ENCODE results near the gene UBR7. TPM values are rescaled to one million over a fixed set of nuclear protein-coding genes. Genes with fewer than 3 reads are reported as not detected.
"Not testable (repeated sequence)": the region's sequence is repeated elsewhere in the genome, so short reads cannot be mapped to it uniquely, and the experiment has no call there.

UBR7 gene, protein sequence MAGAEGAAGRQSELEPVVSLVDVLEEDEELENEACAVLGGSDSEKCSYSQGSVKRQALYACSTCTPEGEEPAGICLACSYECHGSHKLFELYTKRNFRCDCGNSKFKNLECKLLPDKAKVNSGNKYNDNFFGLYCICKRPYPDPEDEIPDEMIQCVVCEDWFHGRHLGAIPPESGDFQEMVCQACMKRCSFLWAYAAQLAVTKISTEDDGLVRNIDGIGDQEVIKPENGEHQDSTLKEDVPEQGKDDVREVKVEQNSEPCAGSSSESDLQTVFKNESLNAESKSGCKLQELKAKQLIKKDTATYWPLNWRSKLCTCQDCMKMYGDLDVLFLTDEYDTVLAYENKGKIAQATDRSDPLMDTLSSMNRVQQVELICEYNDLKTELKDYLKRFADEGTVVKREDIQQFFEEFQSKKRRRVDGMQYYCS
- total RNA-seq: 10 to 100 TPM; 26.2 to 33.6 (median 29.9) TPM

DNA sequence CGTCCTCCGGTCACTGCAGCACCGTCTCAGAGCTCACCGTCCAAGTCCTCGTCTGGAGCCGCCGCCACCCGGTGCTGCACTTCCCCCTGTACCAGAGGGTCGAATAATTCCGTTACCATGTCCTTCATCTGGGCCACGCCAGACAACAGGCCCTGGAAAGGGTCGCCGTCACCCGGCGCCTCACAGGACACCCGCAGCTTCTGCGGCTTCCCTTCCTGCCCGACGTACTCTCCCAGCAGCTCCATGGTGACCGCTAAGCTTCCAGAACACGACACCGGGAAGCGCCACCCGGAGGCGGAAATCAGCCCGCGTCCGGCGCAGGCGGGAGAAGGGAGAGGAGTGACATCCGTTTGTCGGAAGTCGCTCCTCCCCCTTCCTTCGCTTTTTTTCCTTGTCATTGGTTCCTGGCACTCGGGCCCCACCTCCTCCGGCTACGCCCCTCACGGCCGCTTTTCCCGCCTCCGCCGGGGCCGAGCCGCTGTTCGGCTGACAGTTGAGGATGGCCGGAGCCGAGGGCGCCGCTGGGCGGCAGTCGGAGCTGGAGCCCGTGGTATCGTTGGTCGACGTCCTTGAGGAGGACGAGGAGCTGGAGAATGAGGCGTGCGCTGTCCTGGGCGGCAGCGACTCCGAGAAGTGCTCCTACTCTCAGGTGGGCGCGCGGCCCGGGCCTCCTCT lies at the start of gene UBR7, which contains the start of gene GON7:
Gene UBR7, plus strand, starts transcription at position 464 of the 675 bp plus-strand sequence. Its CDS starts 36 bp downstream, at position 500.
Gene GON7, minus strand, starts transcription at position 273 of the 675 bp plus-strand sequence. Its CDS starts 28 bp downstream, at position 245.
- Histone ChIP-seq H3K27me3 (no peaks in the 10 kb centered on the region), H3K4me3 (peak within 1 kb of the TSS; percentile 75 to 96 (median 87)), H3K36me3 (peaks cover 9 to 14% (median 12%) of the 10 kb centered on the region in 4 donors), H3K4me1 (peaks cover 18 to 46% (median 37%) of the 10 kb centered on the region in 4 donors), H3K27ac (replicated peaks in 1 of 4) (peak within 1 kb of the TSS; percentile 79 to 97 (median 92)), H3K9me3 (no peaks in the 10 kb centered on the region)
- TF ChIP-seq CTCF (IDR thresholded peaks at IDR 0.05) (peak in 2 of 3 experiments; percentile 29 to 35), POLR2AphosphoS5 (IDR thresholded peaks at IDR 0.05) (peak; percentile 88 to 94), POLR2A (IDR thresholded peaks at IDR 0.05; ENCODE audit: low read depth) (no peak), EP300 (IDR thresholded peaks at IDR 0.05) (peak; percentile 53)
- intact Hi-C loops (cut with DNase I): loop anchor here (5.0 kb wide), 1 partner anchor 125 kb away; the partner anchor contains the start of gene BTBD7
- DNase-seq (ENCODE audit: extremely low spot score): peak; percentile 98
- whole genome bisulfite sequencing: under 1% methylated on average over 50 of the region's 65 CpGs

GRCh38 chr14:93158349-93158748 lies 48.7 kb upstream of the UBR7 start:
- H3K9me3 ChIP-seq; intact Hi-C loops (cut with DNase I); H3K36me3 ChIP-seq; H3K27me3 ChIP-seq; H3K27ac ChIP-seq (replicated peaks in 1 of 4); H3K4me3 ChIP-seq; DNase-seq (ENCODE audit: extremely low spot score); H3K4me1 ChIP-seq: not testable (repeated sequence)
- 94% methylated on average over 7 of the region's 7 CpGs for WGBS

DNA sequence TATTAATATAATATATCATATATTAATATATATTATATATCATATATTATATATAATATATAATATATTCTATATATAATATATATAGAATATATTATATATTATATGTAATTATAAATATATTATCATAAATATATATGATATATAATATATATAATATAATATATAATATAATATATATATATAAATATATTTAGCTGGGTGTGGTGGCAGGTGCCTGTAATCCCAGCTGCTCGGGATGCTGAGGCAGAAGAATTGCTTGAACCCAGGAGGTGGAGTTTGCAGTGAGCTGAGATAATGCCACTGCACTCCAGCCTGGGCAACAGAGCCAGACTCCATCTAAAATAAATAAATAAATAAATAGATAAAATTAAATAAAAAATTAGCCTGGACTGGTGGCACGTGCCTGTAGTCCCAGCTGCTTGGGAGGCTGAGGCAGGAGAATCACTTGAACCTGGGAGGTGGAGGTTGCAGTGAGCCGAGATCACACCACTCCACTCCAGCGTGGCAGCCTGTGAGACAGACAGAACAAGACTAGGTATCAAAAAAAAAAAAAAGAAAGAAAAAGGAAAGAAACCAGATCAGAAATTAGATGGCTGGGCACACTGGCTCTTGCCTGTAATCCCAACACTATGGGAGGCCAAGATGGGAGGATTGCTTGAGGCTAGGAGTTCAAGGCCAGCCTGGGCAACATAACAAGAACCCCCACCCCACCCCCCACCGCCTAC lies 47.3 kb upstream of the UBR7 start:
- WGBS: 70% methylated on average over 5 of the region's 5 CpGs
- H3K9me3 ChIP-seq; DNase-seq (ENCODE audit: extremely low spot score); intact Hi-C loops (cut with DNase I); H3K4me1 ChIP-seq; H3K27me3 ChIP-seq; H3K27ac ChIP-seq (replicated peaks in 1 of 4); H3K36me3 ChIP-seq; H3K4me3 ChIP-seq: not testable (repeated sequence)

DNA sequence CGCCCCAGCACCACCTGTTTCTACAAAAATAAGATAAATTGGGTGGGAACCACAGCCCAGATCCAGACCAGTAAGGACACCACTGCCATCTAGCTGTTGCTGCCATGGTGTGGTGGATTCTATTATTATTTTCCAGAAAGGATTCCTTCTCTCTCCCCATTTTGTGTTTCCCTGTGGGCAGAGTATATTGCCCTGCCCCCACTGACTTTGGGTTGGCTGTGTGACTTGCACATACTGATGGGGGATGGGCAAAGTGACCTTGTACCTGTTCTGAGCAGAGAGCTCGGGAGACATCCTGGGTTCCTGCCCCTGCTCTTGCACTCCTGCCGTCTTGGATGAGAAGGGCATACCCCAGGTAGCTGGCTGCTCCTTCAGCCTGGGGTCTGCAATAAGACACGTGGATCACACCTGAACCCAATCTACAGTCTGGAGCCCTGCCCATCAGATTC lies 46.7 kb upstream of the UBR7 start:
- H3K4me3 ChIP-seq: no peak overlapping the region
- 0% methylated on average over 1 of the region's 4 CpGs for WGBS
- no peaks in the 10 kb centered on the region for H3K27me3 ChIP-seq
- H3K36me3 ChIP-seq: no peaks in the 10 kb centered on the region
- no peaks in the 10 kb centered on the region for H3K4me1 ChIP-seq
- TF ChIP-seq CTCF (IDR thresholded peaks at IDR 0.05): peak in 1 of 3 experiments; percentile 6
- TF ChIP-seq EP300 (IDR thresholded peaks at IDR 0.05): no peak
- no peak for TF ChIP-seq POLR2AphosphoS5 (IDR thresholded peaks at IDR 0.05)
- no peak for TF ChIP-seq POLR2A (IDR thresholded peaks at IDR 0.05; ENCODE audit: low read depth)
- H3K27ac ChIP-seq (replicated peaks in 1 of 4): no peak overlapping the region
- H3K9me3 ChIP-seq: no peaks in the 10 kb centered on the region
- no peak for DNase-seq (ENCODE audit: extremely low spot score)
- intact Hi-C loops (cut with DNase I): no loop called here

GRCh38 chr14:93161411-93161940 lies 45.6 kb upstream of the UBR7 start:
- Histone ChIP-seq H3K4me1 (no peaks in the 10 kb centered on the region), H3K36me3 (no peaks in the 10 kb centered on the region), H3K9me3 (no peaks in the 10 kb centered on the region), H3K27me3 (no peaks in the 10 kb centered on the region), H3K4me3 (no peak overlapping the region), H3K27ac (replicated peaks in 1 of 4) (no peak overlapping the region)
- DNase-seq (ENCODE audit: extremely low spot score): no peak
- intact Hi-C loops (cut with DNase I): no loop called here
- no peak for TF ChIP-seq CTCF (IDR thresholded peaks at IDR 0.05)
- TF ChIP-seq EP300 (IDR thresholded peaks at IDR 0.05): no peak
- no peak for TF ChIP-seq POLR2AphosphoS5 (IDR thresholded peaks at IDR 0.05)
- no peak for TF ChIP-seq POLR2A (IDR thresholded peaks at IDR 0.05; ENCODE audit: low read depth)
- 60% methylated on average over 4 of the region's 4 CpGs for WGBS

Data from esophagus muscularis mucosa (tissue), 4 donors.